HepG2 (cell line): ENCODE results near the gene OR2K2. TPM values are rescaled to one million over a fixed set of nuclear protein-coding genes. Genes with fewer than 3 reads are reported as not detected.

ENCODE experiments used
- CHD4 ChIP-seq: fragments of 200-600 bp; sonication (generic); IDR thresholded peaks from 2 replicates; pipeline ENCODE4 v1.7.0; 2017; ENCODE audit warnings: mild to moderate bottlenecking, low read length, borderline replicate concordance
- EHMT2 ChIP-seq: fragments of 200-600 bp; sonication (generic); IDR thresholded peaks from 2 replicates; pipeline ENCODE4 v1.7.0; 2017; ENCODE audit warnings: antibody characterized with exemption, low read depth, low read length, borderline replicate concordance
- ELF1 ChIP-seq: sonication (generic); formaldehyde crosslinking; IDR thresholded peaks from 2 replicates; pipeline ENCODE4 v1.4.0; 2020; ENCODE audit warnings: missing genetic modification reagents
- ERF ChIP-seq: IDR thresholded peaks from 2 replicates; pipeline ENCODE4 v1.6.1; 2018; ENCODE audit warnings: missing biosample characterization, missing genetic modification reagents
- GATAD2A ChIP-seq: IDR thresholded peaks from 2 replicates; pipeline ENCODE4 v1.6.1; 2016
- GFI1 ChIP-seq: sonication (generic); formaldehyde crosslinking; IDR thresholded peaks from 2 replicates; pipeline ENCODE4 v1.5.0; 2020; ENCODE audit warnings: missing genetic modification reagents, mild to moderate bottlenecking, borderline replicate concordance
- HNF4A ChIP-seq: sonication (generic); formaldehyde crosslinking; IDR thresholded peaks from 2 replicates; pipeline ENCODE4 v1.4.0; 2020; ENCODE audit warnings: missing genetic modification reagents
- HOXA3 ChIP-seq: sonication (generic); formaldehyde crosslinking; IDR thresholded peaks from 2 replicates; pipeline ENCODE4 v1.5.0; 2020; ENCODE audit warnings: missing genetic modification reagents
- KDM4B ChIP-seq: sonication (generic); formaldehyde crosslinking; IDR thresholded peaks from 2 replicates; pipeline ENCODE4 v1.4.0; 2020; ENCODE audit warnings: missing genetic modification reagents
- MLXIP ChIP-seq: sonication (generic); formaldehyde crosslinking; IDR thresholded peaks from 2 replicates; pipeline ENCODE4 v1.9.0; 2021; ENCODE audit warnings: missing genetic modification reagents, borderline replicate concordance
- NONO ChIP-seq, 2 experiments: fragments of 450-650 bp in 1 of 2; sonication (generic) in 1 of 2; formaldehyde crosslinking in 1 of 2; IDR thresholded peaks in 1 of 2; conservative IDR thresholded peaks in 1 of 2; 2 replicates each; pipeline versions ENCODE4 v1.6.1 to v1.8.0; 2017 to 2022; ENCODE audit warnings: mild to moderate bottlenecking in 1 of 2, missing genetic modification reagents in 1 of 2, moderate library complexity in 1 of 2
- PRPF4 ChIP-seq: fragments of 200-400 bp; formaldehyde crosslinking; IDR thresholded peaks from 2 replicates; pipeline ENCODE4 v1.6.1; 2016; ENCODE audit warnings: low read length, low read depth; ENCODE audit not compliant: poor library complexity, severe bottlenecking
- SIX4 ChIP-seq: sonication (generic); formaldehyde crosslinking; IDR thresholded peaks from 2 replicates; pipeline ENCODE4 v1.4.0; 2020; ENCODE audit warnings: missing genetic modification reagents
- SRF ChIP-seq: IDR thresholded peaks from 2 replicates; pipeline ENCODE4 v1.6.1; 2011; ENCODE audit warnings: mild to moderate bottlenecking, low read depth, low read length, moderate library complexity
- STAG1 ChIP-seq: sonication (generic); formaldehyde crosslinking; IDR thresholded peaks from 2 replicates; pipeline ENCODE4 v1.4.0; 2020; ENCODE audit warnings: missing genetic modification reagents
- TBP ChIP-seq: sonication (generic); formaldehyde crosslinking; IDR thresholded peaks from 2 replicates; pipeline ENCODE4 v1.5.0; 2020; ENCODE audit warnings: missing genetic modification reagents
- TBX3 ChIP-seq: fragments of 450-650 bp; IDR thresholded peaks from 2 replicates; pipeline ENCODE4 v1.6.1; 2017; ENCODE audit warnings: antibody characterized with exemption, mild to moderate bottlenecking, inconsistent platforms, borderline replicate concordance
- TOE1 ChIP-seq: sonication (generic); formaldehyde crosslinking; IDR thresholded peaks from 2 replicates; pipeline ENCODE4 v1.4.0; 2020; ENCODE audit warnings: mild to moderate bottlenecking, missing genetic modification reagents
- ZNF180 ChIP-seq: sonication (generic); formaldehyde crosslinking; IDR thresholded peaks from 2 replicates; pipeline ENCODE4 v1.4.0; 2020; ENCODE audit warnings: low read depth, missing genetic modification reagents, borderline replicate concordance
- ZNF446 ChIP-seq: sonication (generic); formaldehyde crosslinking; IDR thresholded peaks from 2 replicates; pipeline ENCODE4 v1.5.0; 2020; ENCODE audit warnings: mild to moderate bottlenecking, missing genetic modification reagents
- polyA plus RNA-seq, 8 experiments: library from polyadenylated mRNA; depleted of rRNA in 3 of 8; stranded (reverse) in 7 of 8; unstranded in 1 of 8; fragments of >200 nt; fragmentation: Illumina TruSeq in 4 of 8; extraction: Trizol in 4 of 8; gene quantifications; 2 replicates each; pipeline versions ENCODE4 v1.2.1 to v1.2.3, GENCODE V29; 2011 to 2016; ENCODE audit warnings: low read depth in 4 of 8, missing spikeins in 1 of 8, mixed read lengths in 1 of 8; ENCODE audit not compliant: insufficient read depth in 1 of 8
- total RNA-seq, 5 experiments: library from RNA; depleted of rRNA; stranded (reverse); fragments of >200 nt; fragmentation: Illumina TruSeq; extraction: Trizol; gene quantifications; 2 replicates each; pipeline ENCODE4 v1.2.3, GENCODE V29; 2016; ENCODE audit warnings: low read depth in 1 of 5
- TF ChIP-seq, protein P1 (sequence below): sonication (generic); formaldehyde crosslinking; IDR thresholded peaks from 2 replicates; pipeline ENCODE4 v1.5.0; 2020; ENCODE audit warnings: missing genetic modification reagents, mild to moderate bottlenecking, borderline replicate concordance
- TF ChIP-seq, protein P2 (sequence below): sonication (generic); formaldehyde crosslinking; IDR thresholded peaks from 2 replicates; pipeline ENCODE4 v1.4.0; 2020; ENCODE audit warnings: missing genetic modification reagents, borderline replicate concordance
- TF ChIP-seq, protein P3 (sequence below): sonication (generic); formaldehyde crosslinking; IDR thresholded peaks from 2 replicates; pipeline ENCODE4 v1.8.0; 2022; ENCODE audit warnings: missing genetic modification reagents, mild to moderate bottlenecking, inconsistent platforms, borderline replicate concordance
- TF ChIP-seq, protein P4 (sequence below): sonication (generic); formaldehyde crosslinking; IDR thresholded peaks from 2 replicates; pipeline ENCODE4 v1.4.0; 2020; ENCODE audit warnings: missing genetic modification reagents

OR2K2 gene
- total and polyA plus RNA-seq, 2 of the 13 experiments (the other 11 are each of a cell fraction or from before 2014, with no cell fraction given), result not detected

- TF ChIP-seq, protein P1, sequence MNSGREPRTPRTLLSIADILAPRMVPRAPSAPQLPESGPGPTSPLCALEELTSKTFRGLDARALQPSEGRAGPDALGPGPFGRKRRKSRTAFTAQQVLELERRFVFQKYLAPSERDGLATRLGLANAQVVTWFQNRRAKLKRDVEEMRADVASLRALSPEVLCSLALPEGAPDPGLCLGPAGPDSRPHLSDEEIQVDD (CRISPR knock-in tag), result no peak
- TF ChIP-seq HNF4A (CRISPR knock-in tag), result peak; percentile 76
- TF ChIP-seq TOE1, result no peak
- TF ChIP-seq, protein P2, sequence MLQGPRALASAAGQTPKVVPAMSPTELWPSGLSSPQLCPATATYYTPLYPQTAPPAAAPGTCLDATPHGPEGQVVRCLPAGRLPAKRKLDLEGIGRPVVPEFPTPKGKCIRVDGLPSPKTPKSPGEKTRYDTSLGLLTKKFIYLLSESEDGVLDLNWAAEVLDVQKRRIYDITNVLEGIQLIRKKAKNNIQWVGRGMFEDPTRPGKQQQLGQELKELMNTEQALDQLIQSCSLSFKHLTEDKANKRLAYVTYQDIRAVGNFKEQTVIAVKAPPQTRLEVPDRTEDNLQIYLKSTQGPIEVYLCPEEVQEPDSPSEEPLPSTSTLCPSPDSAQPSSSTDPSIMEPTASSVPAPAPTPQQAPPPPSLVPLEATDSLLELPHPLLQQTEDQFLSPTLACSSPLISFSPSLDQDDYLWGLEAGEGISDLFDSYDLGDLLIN (CRISPR knock-in tag), result no peak
- TF ChIP-seq NONO (IDR thresholded peaks at IDR 0.05), result no peak
- 0 out of 2 replicates have a peak, but pooled peaks have one; percentile 34 for TF ChIP-seq NONO (CRISPR knock-in tag; conservative IDR thresholded peaks at IDR 0.05)
- TF ChIP-seq SIX4 (CRISPR knock-in tag), result peak; percentile 67; the same call in 1 of the 2 replicates
- peak; percentile 94 for TF ChIP-seq TBX3
- TF ChIP-seq SRF, result peak; percentile 79
- TF ChIP-seq STAG1 (CRISPR knock-in tag), result no peak
- no peak for TF ChIP-seq CHD4
- no peak for TF ChIP-seq PRPF4
- TF ChIP-seq GFI1 (CRISPR knock-in tag), result peak; percentile 100
- TF ChIP-seq ZNF180, result no peak
- TF ChIP-seq MLXIP (CRISPR knock-in tag), result no peak
- peak; percentile 76 for TF ChIP-seq ERF
- TF ChIP-seq ELF1, result no peak
- TF ChIP-seq, protein P3, sequence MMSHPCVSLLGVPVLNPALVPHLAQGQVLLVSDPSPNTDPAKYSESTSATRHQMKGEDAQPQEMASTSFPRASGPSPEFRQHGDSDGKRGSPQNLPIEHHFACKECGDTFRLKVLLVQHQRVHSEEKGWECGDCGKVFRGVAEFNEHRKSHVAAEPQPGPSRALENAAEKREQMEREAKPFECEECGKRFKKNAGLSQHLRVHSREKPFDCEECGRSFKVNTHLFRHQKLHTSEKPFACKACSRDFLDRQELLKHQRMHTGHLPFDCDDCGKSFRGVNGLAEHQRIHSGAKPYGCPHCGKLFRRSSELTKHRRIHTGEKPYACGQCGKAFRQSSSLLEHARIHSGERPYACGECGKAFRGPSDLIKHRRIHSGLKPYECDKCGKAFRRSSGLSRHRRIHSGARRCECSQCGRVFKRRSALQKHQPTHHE (CRISPR knock-in tag), result no peak
- TF ChIP-seq ZNF446 (CRISPR knock-in tag), result no peak
- peak; percentile 93 for TF ChIP-seq GATAD2A
- TF ChIP-seq HOXA3, result no peak
- TF ChIP-seq EHMT2, result no peak
- TF ChIP-seq, protein P4, sequence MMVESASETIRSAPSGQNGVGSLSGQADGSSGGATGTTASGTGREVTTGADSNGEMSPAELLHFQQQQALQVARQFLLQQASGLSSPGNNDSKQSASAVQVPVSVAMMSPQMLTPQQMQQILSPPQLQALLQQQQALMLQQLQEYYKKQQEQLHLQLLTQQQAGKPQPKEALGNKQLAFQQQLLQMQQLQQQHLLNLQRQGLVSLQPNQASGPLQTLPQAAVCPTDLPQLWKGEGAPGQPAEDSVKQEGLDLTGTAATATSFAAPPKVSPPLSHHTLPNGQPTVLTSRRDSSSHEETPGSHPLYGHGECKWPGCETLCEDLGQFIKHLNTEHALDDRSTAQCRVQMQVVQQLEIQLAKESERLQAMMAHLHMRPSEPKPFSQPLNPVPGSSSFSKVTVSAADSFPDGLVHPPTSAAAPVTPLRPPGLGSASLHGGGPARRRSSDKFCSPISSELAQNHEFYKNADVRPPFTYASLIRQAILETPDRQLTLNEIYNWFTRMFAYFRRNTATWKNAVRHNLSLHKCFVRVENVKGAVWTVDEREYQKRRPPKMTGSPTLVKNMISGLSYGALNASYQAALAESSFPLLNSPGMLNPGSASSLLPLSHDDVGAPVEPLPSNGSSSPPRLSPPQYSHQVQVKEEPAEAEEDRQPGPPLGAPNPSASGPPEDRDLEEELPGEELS (CRISPR knock-in tag), result peak; percentile 90
- peak; percentile 51; the same call in 1 of the 2 replicates for TF ChIP-seq KDM4B (CRISPR knock-in tag)
- no peak for TF ChIP-seq TBP (CRISPR knock-in tag)
Observed at GRCh38 chr9:111348821-111349271, 18.8 kb upstream of the OR2K2 start (continued).
